ENCODE measurements around the gene IGSF9B.

Gene IGSF9B

DNA sequence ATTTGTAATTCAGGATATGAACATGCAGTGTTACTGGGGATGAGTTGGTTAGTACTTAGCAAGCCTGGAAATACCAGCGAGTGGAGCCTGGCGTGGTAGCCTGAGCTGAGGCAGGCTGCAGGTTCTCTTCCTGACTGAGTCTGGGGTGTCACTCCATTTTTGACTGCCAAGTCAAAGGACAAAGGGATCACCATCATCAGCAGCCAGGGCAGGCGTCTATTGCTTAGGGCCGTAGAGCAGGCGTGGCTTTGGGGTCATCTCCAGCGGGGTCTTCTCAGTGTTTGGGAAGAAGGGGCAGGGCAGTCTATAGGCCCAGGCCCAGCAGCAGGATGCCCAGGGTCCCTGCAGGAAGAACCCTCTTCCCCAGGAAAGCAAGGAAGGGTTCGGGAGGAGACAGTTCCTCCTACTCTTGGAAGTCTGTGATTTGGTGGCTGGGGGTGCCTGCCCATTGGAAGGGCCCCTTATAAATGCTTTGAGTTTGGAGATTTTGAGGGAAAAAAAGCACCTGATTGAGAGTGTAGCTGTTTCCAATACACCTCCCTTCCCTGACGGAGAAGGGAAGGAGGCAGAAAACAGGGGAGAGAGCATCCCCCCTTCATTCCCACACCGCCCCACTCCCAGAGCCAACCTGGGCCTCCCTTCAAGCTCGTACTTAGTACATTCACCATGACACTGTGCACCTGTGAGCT lies 60.0 kb downstream of the IGSF9B start:
- DNase-seq = no peak

DNA sequence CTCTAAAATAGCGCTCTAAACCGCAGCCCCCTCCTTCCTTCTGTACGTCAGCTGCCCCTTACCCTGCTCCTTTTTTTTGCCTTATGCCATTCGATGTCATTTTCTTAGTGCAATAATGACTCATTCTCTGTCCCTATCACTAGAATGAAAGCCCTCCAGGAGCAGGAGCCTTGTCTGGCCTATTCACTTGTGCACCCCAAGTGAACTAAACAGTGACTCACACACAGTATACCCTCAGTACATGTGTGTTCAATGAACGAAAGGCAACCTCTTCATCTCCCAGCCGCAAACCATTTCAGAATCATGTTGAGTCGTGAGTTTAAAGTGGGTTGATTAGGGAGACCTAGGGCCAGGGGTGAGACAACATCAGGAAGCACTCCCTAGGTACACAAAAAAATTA lies 60.7 kb downstream of the IGSF9B start:
- no peak for DNase-seq

DNA sequence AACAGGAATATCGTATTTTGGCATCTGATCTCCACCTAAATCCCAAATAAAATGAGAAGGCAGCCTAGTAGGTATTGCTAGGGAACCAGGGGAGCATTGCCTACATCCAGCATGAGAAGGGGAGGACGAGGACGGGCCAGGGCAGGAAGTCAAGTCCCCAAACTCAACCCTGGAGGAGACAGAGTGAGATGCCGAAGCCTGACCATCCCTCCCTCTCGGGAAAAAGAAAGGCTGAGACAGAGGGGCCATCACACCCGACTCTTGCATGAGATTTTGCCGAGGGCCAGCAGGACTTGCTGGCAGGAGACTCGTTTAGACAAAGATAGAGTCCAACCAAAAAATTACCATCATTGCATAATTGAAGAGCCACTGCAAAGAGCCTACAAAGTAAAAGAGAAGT lies 61.2 kb downstream of the IGSF9B start:
- no peak for DNase-seq

DNA sequence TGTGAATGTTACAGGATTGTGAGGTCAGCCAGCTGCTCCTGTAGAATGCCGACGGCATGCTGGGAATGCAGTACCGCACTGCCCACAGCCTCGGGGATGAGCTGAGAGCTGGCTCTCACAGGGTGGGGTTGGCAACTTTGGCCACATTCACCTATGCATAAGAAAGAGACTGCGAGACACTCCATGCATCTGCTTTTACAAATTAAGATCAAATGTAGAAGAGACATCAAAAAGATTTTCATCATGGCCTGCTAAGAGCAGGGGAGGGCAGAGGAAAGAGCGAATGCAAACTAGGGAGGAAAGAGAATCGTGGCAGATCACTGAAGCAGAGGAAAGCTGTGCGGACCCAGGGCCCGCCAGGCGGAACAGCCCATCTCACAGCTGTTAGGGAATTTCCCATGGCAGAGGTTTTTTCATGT lies 61.7 kb downstream of the IGSF9B start:
- DNase-seq = no peak

DNA sequence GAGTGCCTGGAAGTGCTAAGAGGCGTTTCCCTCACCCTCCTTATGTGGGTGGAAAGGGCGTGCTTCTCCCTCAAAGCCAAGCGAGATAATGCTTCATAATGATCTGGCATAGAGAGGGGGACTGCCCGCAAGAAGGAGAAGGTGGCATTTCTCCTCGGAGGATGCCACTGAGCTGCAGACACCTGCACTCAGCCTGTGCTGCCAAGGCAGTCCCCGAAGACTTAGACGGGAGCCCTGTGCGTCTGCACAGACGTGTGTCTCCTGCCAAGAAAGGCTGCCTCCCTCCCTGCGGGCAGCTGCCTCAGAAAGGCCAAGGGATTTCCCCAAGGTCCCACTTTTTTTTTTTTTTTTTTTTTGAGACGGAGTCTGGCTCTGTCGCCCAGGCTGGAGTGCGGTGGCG lies 63.4 kb downstream of the IGSF9B start:
- DNase-seq = no peak

DNA sequence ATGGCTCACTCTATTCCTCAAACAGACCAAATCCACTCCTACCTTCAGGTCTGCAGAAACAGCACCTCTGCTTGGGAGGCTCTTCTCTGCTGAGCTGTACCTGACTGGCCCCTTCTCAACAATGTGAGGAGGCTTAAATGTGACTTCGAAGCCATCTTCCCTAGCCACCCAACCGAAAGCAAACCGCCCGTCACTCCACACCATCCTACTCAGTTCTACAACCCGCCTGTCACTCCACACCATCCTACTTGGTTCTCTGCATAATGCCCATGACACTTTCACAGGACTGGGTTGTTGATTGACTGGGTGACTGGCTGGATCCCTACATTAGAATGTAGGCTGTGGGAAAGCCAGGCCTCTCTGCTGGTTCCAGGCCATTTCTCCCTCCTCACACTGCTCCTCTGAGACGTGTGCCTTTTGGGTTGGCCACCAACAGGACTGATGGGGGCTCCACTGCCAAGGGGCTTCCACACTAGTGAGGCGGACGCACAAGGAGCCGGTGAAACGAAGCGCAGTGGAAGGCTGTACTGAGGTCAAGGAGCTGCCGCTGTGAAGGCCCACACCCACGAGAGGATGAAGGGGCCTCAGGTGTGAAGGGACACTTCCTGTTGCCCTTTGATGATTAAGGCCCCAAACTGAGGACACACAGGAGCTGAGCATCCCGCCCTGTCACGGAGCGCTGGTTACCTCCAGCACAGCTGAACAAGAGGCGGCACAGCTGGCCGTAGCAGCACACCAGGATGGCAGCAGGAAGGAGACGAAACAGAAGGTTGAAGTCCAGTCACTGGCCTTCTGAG lies 64.0 kb downstream of the IGSF9B start:
- no peak for DNase-seq

DNA sequence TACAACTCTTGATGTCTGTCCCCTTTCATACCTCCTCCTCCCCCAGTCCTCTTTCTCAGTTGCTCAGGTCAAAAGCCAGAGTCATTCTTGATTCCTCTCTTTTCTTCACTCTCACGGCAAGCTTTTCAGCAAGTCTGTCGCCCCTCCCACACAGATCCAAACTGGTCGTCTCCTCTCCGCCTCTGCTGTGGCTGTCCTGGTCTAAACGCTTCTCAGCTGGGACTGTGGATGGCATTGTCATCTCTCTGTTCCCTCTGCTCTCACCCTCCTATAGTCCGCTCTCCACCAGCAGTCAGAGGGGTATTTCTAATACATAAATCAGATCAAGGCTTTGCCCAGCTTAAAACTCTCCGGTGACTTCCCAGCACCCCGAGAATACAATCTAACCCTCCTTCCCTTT lies 64.6 kb downstream of the IGSF9B start:
- DNase-seq = no peak

DNA sequence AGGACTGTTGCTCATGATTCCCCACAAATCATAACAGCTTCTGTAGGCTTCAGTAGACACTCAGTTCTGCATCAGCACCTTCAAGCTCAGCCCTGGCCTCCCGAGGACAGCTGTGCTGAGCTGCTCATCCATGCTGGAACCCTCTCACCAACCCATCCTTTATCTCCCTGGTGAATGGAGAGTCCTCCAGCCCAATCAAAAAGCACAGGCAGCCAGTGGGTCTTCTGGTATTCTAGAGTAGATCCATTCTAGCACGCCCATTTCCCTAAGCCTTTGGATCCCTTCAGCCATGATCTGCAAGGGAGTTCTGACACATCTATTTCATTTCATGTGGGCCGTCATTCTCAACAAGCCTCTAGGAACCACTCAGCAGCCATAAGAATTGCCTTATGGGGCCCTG lies 66.9 kb downstream of the IGSF9B start:
- no peak for DNase-seq

DNA sequence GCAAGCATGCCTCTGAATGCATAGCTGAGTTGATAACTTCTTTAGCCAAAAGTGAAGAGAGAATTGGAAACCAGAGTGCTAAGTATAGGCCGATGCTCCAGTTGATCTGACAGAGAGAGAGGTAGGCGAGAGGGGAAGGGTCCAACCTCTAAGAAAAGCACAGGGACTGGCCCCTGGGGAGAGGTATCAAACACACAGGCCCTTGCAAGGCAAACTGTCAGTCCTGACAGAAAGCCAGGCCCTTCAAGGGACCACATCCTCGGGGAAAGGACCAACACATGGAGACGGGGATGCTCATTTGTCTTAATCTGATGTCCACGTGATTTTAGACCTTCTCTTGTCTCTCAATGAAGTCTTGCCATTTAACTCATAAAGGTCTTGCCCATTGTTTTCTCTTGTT lies 67.6 kb downstream of the IGSF9B start:
- no peak for DNase-seq

DNA sequence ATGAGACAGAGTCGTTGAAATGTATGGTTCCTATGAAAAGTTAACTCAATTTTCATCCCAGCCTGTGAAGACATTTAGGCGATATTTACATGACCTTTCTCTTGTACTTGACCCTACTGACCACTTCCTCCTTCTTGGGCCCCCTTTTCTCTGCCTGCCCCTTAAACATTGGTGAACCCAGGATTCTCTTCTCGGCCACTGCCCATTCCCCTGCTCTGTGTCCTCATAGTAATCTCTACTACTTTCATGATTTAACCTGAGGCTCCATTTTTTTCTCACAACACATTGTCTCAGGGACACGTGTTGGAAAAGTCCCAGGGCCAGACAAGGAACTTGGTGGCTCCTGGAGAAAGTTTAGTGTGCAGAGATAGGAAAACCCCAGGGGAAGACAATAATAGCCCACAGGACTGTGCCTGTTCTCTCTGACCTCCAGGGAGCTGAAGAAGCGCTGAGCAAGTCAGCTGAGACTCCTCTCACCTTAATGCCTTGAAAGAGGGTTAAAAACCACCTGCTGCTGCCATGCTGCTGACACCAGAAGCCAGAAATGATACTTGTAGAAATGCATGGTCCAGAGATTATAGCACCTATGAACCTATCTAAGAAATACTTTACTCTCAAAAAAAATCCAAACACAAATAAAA lies 69.0 kb downstream of the IGSF9B start:
- DNase-seq = no peak

DNA sequence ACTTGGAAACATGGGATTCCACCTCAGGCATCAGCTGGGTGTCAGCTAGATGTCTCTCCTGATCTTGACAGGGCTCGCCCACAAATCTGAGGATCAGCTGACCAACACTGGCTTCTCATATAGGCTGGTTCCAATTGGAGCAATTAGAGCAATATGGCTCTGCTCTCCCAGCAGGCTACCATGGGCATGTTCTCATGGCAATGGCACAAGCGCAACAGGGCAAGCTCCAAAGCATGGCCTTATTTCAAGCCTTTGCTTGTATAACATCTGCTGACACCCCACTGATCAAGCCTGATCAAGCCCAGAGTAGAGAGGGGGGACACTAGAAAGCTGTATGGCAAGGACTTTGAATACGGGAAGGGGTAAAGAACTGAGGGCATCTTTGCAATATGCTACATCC lies 70.7 kb downstream of the IGSF9B start:
- DNase-seq = no peak

DNA sequence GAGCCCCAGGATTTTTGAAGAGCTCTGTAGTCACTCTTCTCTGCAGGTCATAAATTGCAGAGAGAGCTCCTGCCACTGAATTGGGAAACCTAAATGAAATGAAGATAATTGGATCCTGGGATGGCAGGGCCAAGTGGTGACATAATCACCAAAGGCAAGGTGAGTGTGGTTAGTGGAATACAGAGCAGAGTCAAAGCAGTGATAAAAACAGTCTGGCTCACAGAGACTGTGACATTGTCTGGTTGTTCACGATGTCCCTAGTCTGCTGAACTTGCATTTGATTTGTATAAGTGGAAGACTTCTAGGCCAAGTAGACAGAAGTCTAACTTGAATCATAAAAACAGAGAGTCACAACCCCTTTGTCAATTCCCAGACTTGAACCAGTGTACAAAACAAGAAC lies 84.6 kb downstream of the IGSF9B start:
- no peak for DNase-seq

DNA sequence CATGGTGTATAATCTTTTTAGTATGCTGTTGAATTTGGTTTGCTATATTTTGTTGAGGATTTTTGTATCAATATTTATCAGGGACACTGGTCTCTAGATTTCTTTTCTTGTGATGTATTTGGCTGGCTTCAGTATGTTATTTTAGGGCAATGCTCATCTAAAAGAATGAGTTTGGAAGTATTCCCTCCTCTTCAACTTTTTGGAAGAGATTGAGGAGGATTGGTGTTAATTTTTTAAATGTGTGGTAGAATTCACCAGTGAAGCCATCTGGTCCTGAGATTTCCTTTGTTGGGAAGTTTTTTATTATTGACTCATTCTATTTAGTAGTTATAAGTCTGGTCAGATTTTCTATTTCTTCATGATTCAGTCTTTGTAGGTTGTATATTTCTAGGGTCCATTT lies 89.3 kb downstream of the IGSF9B start:
- no peak for DNase-seq

DNA sequence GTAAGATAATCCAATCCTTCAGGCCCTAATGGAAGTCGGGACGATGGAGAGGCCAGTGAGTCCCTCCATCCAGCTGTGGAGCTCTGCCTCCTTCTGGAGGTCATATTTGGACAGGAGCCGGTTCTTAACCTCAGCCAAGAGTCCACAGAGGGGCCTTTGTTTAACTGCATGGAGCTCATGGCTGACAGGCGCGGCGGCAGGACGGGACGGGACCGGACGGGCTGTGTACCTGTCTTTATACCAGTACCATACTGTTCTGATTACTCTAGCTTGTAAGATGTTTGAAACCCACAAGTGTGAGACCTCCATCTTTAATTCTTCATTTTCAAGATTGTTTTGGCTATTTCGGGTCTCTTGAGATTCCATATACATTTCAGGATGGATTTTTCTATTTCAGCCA lies 91.3 kb downstream of the IGSF9B start:
- no peak for DNase-seq

DNA sequence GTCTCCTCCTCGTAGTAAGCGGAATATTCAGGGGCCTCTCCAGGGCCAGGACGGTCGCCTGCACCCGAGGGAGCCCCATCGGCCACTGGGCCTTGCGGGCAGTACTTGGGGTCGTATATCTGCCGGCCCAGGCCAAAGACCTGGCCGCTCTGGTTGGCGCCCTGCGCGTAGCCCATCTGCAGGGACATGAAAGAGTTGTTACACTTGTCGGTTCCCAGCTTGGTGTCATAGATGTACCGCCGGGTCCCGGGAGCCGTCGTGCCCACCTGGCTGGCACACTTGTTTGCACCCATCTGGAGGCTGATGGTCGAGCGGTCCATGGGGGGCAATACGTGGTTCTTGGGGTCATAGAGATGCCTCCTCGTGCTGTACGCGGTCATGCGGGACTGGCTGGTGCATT lies 92.0 kb downstream of the IGSF9B start:
- no peak for DNase-seq

DNA sequence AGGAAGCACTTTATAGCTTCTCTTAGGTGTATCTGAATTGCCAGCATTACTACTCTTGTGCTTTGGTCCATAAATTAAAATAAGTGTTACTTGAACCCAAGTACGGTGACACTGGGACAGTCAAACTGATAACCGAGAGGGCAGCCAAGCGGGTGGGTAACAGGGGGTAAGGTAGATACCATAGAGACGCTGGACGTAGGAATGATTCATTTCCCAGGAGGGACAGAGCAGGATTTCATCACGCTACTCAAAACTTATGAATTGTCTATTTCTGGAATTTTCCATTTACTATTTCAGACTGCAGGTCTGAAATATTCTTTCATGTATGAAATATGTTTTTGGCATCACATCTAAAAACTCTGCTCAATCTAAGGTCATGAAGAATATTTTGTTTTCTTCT lies 96.6 kb downstream of the IGSF9B start:
- no peak for DNase-seq

All from OCI-M1 (cell line).